T-helper 2 cell treated with Interferon-gamma antibody and Interleukin-4, amounts not matched to agents 100 ng/mL and 5 ng/mL, for 36 hours (primary cell): ENCODE measurements around the gene TMPRSS4. TPM values are rescaled to one million over a fixed set of nuclear protein-coding genes. Genes with fewer than 3 reads are reported as not detected.

Source experiments
- intact Hi-C: fragments of 100-400 bp; cut with micrococcal nuclease; formaldehyde crosslinking; loops from one replicate; pipeline ENCODE4 v1.15.1; 2023
- total RNA-seq: library from RNA; stranded (reverse); gene quantifications from 2 replicates; pipeline ENCODE4 v1.2.3, GENCODE V29; 2022

TMPRSS4 gene
- total RNA-seq, 1 donor from 2014 or later = not detected

- intact Hi-C loops = no loop called here
These were observed 55.7 kb downstream of the TMPRSS4 start for GRCh38 chr11:118132385-118133151.

GRCh38 chr11:118133816-118134215, 56.9 kb downstream of the TMPRSS4 start:
- intact Hi-C loops = no loop called here

- intact Hi-C loops = no loop called here
These were observed 58.3 kb downstream of the TMPRSS4 start for GRCh38 chr11:118135051-118135795.

- intact Hi-C loops = no loop called here
These were observed 58.9 kb downstream of the TMPRSS4 start for GRCh38 chr11:118135796-118136165.

- intact Hi-C loops = no loop called here
These were observed 59.5 kb downstream of the TMPRSS4 start for GRCh38 chr11:118136341-118136740.

GRCh38 chr11:118136801-118137200, 59.9 kb downstream of the TMPRSS4 start:
- intact Hi-C loops = no loop called here

- intact Hi-C loops = no loop called here
These were observed 62.1 kb downstream of the TMPRSS4 start for GRCh38 chr11:118138839-118139420.

GRCh38 chr11:118139578-118139977, 62.7 kb downstream of the TMPRSS4 start:
- intact Hi-C loops = no loop called here

- intact Hi-C loops = no loop called here
These were observed 65.2 kb downstream of the TMPRSS4 start for GRCh38 chr11:118142081-118142480.

GRCh38 chr11:118142809-118143208, 65.9 kb downstream of the TMPRSS4 start:
- intact Hi-C loops = no loop called here

- intact Hi-C loops = loop anchor here (2.0 kb wide), 1 partner anchor 215 kb away; the partner anchor contains the start of gene UBE4A
These were observed 66.8 kb downstream of the TMPRSS4 start for GRCh38 chr11:118143661-118144185.

- intact Hi-C loops = loop anchor here (1.0 to 5.0 kb wide), 5 partner anchors 27 to 468 kb away; partner anchors contain the start of gene UBE4A
These were observed 67.7 kb downstream of the TMPRSS4 start for GRCh38 chr11:118144301-118145268.

- intact Hi-C loops = loop anchor here (1.0 to 5.0 kb wide), 5 partner anchors 26 to 467 kb away; partner anchors contain the start of gene UBE4A
These were observed 68.7 kb downstream of the TMPRSS4 start for GRCh38 chr11:118145285-118146227.

- intact Hi-C loops = loop anchor here (5.0 kb wide), 1 partner anchor 466 kb away; no protein-coding TSS in a partner anchor
These were observed 69.7 kb downstream of the TMPRSS4 start for GRCh38 chr11:118146554-118146953.

- intact Hi-C loops = loop anchor here (5.0 kb wide), 1 partner anchor 465 kb away; no protein-coding TSS in a partner anchor
These were observed 70.6 kb downstream of the TMPRSS4 start for GRCh38 chr11:118147502-118147901.

- intact Hi-C loops = loop anchor here (5.0 kb wide), 1 partner anchor 464 kb away; no protein-coding TSS in a partner anchor
These were observed 71.4 kb downstream of the TMPRSS4 start for GRCh38 chr11:118148240-118148639.

GRCh38 chr11:118148856-118149255, 72.0 kb downstream of the TMPRSS4 start:
- intact Hi-C loops = loop anchor here (5.0 kb wide), 1 partner anchor 463 kb away; no protein-coding TSS in a partner anchor

GRCh38 chr11:118149493-118149892, 72.6 kb downstream of the TMPRSS4 start:
- intact Hi-C loops = loop anchor here (5.0 kb wide), 1 partner anchor 463 kb away; no protein-coding TSS in a partner anchor

- intact Hi-C loops = no loop called here
These were observed 74.6 kb downstream of the TMPRSS4 start for GRCh38 chr11:118151431-118151830.
